NCI-H187 treated with DMSO at 0.1 percent for 48 hours (cell line): Measurements from ENCODE around the gene ASPHD2.
"Not testable (repeated sequence)": the region's sequence is repeated elsewhere in the genome, so short reads cannot be mapped to it uniquely, and the experiment has no call there.

Experiments used
- DNase-seq: peaks from one replicate; lab custom pipeline; 2025; lab: John Stamatoyannopoulos, UW

The ASPHD2 gene

GRCh38 chr22:26416670-26417276 lies 12.3 kb upstream of the ASPHD2 start:
- DNase-seq: no peak

GRCh38 chr22:26417406-26417805 lies 11.7 kb upstream of the ASPHD2 start:
- DNase-seq: no peak

GRCh38 chr22:26418620-26419019 lies 10.4 kb upstream of the ASPHD2 start:
- no peak for DNase-seq

GRCh38 chr22:26426924-26427323 lies 2.1 kb upstream of the ASPHD2 start:
- no peak for DNase-seq

- DNase-seq: no peak
Measured at GRCh38 chr22:26429458-26430286, 612 bp downstream of the ASPHD2 start.

GRCh38 chr22:26430600-26430999 lies 1.5 kb downstream of the ASPHD2 start:
- no peak for DNase-seq

- no peak for DNase-seq
Measured at GRCh38 chr22:26431261-26431995, 2.4 kb downstream of the ASPHD2 start.

- DNase-seq: no peak
Measured at GRCh38 chr22:26432619-26433311, 3.7 kb downstream of the ASPHD2 start.

GRCh38 chr22:26433805-26434204 lies 4.7 kb downstream of the ASPHD2 start:
- DNase-seq: no peak

GRCh38 chr22:26435327-26436093 lies 6.5 kb downstream of the ASPHD2 start:
- DNase-seq: no peak

- DNase-seq: no peak
Measured at GRCh38 chr22:26436903-26437515, 7.9 kb downstream of the ASPHD2 start.

GRCh38 chr22:26437694-26438392 lies 8.8 kb downstream of the ASPHD2 start:
- no peak for DNase-seq

- not testable (repeated sequence) for DNase-seq
Measured at GRCh38 chr22:26438776-26439175, 9.7 kb downstream of the ASPHD2 start.

- DNase-seq: no peak
Measured at GRCh38 chr22:26439559-26439958, 10.5 kb downstream of the ASPHD2 start.

GRCh38 chr22:26442086-26442756 lies 13.2 kb downstream of the ASPHD2 start:
- DNase-seq: no peak

- DNase-seq: peak; percentile 66
Measured at GRCh38 chr22:26443901-26444690, 15.0 kb downstream of the ASPHD2 start.

- no peak for DNase-seq
Measured at GRCh38 chr22:26444777-26445176, 15.7 kb downstream of the ASPHD2 start.

- no peak for DNase-seq
Measured at GRCh38 chr22:26445577-26446275, 16.7 kb downstream of the ASPHD2 start.
